ENCODE data around the gene HDAC11. TPM values are rescaled to one million over a fixed set of nuclear protein-coding genes. Genes with fewer than 3 reads are reported as not detected.

HDAC11 gene
- total RNA-seq, 1 experiment from 2014 or later: 12.0 TPM

- TF ChIP-seq ZNF317 (CRISPR knock-in tag; IDR thresholded peaks at IDR 0.05; ENCODE audit: borderline replicate concordance, low read depth) (no peak), PREB (CRISPR knock-in tag; IDR thresholded peaks at IDR 0.05; ENCODE audit: borderline replicate concordance) (no peak), SMAD4 (CRISPR knock-in tag; IDR thresholded peaks at IDR 0.05) (no peak), SP1 (CRISPR knock-in tag; conservative IDR thresholded peaks at IDR 0.05) (no peak)
Observed at GRCh38 chr3:13483286-13483685, 3.2 kb downstream of the HDAC11 start (continued).

- peaks cover 10% of the 10 kb centered on the region for H3K27me3 Mint-ChIP-seq (ENCODE audit: low read depth)
- H3K4me3 Mint-ChIP-seq: no peak overlapping the region
- CTCF ChIA-PET: interaction anchor here (0.5 to 6.6 kb wide), 8 partner anchors 9 to 392 kb away, joined by 3 to 31 read pairs (median 4); no protein-coding TSS in a partner anchor
- H3K9me3 Mint-ChIP-seq: no peaks in the 10 kb centered on the region
- H3K27ac Mint-ChIP-seq: 0 out of 2 replicates have a peak overlapping the region, but pooled peaks have one; percentile 41
- H3K36me3 Mint-ChIP-seq: no peaks in the 10 kb centered on the region
- POLR2A ChIA-PET: interaction anchor here (0.6 kb wide), 1 partner anchor 157 kb away, joined by 4 read pairs; no protein-coding TSS in a partner anchor
- no peak for ATAC-seq
- H3K4me1 Mint-ChIP-seq: peaks cover 17% of the 10 kb centered on the region
- peak; percentile 6 for DNase-seq (ENCODE audit: low spot score)
- TF ChIP-seq AFF4 (CRISPR knock-in tag; IDR thresholded peaks at IDR 0.05; ENCODE audit: borderline replicate concordance) (no peak), TCF7 (CRISPR knock-in tag; IDR thresholded peaks at IDR 0.05; ENCODE audit: low read depth) (no peak), ZNF281 (CRISPR knock-in tag; IDR thresholded peaks at IDR 0.05) (no peak), TEAD1 (CRISPR knock-in tag; IDR thresholded peaks at IDR 0.05) (no peak), NFE2L1 (CRISPR knock-in tag; IDR thresholded peaks at IDR 0.05) (no peak), FOXK1 (CRISPR knock-in tag; IDR thresholded peaks at IDR 0.05) (no peak), ZNF512 (CRISPR knock-in tag; IDR thresholded peaks at IDR 0.05; ENCODE audit: borderline replicate concordance) (no peak), CREB1 (CRISPR knock-in tag; IDR thresholded peaks at IDR 0.05) (no peak), ZNF416 (CRISPR knock-in tag; IDR thresholded peaks at IDR 0.05) (no peak), JAZF1 (CRISPR knock-in tag; IDR thresholded peaks at IDR 0.05) (no peak), ERG (CRISPR knock-in tag; IDR thresholded peaks at IDR 0.05) (no peak), NR2C2 (CRISPR knock-in tag; IDR thresholded peaks at IDR 0.05) (no peak), FOXP4 (CRISPR knock-in tag; IDR thresholded peaks at IDR 0.05) (no peak), FOXJ3 (CRISPR knock-in tag; IDR thresholded peaks at IDR 0.05; ENCODE audit: borderline replicate concordance) (no peak), USF2 (CRISPR knock-in tag; IDR thresholded peaks at IDR 0.05) (no peak), ATF2 (CRISPR knock-in tag; IDR thresholded peaks at IDR 0.05; ENCODE audit: borderline replicate concordance, low read depth) (no peak)
Observed at GRCh38 chr3:13483988-13484695, 4.0 kb downstream of the HDAC11 start.
